Activated naive CD8-positive, alpha-beta T cell treated with anti-CD3 and anti-CD28 coated beads, Interleukin-2, amount 10 ng/mL, durations not matched to agents 7 days and 5 days (primary cell): ENCODE data around the gene PIGS. TPM values are rescaled to one million over a fixed set of nuclear protein-coding genes. Genes with fewer than 3 reads are reported as not detected.

Source experiments
- ATAC-seq: fragments of 150-1000 bp; cut with Tn5 transposase; one replicate; pipeline ENCODE4 v1.10.0; 2021; ENCODE audit warnings: low read depth, moderate library complexity
- POLR2A ChIA-PET: fragments of 350-600 bp; sonication (Branson Sonifier 250); formaldehyde crosslinking; loops from one replicate; lab custom pipeline; 2021; ENCODE audit warnings: antibody characterized with exemption; lab: Charles Lee
- DNase-seq: peaks from one replicate; pipeline ENCODE4 v3.0.0; 2021
- H3K27ac Mint-ChIP-seq: one replicate; pipeline ENCODE4 v1.8.0; 2022; ENCODE audit warnings: mild to moderate bottlenecking, mixed read lengths
- H3K27me3 Mint-ChIP-seq: one replicate; pipeline ENCODE4 v1.8.0; 2022; ENCODE audit warnings: mild to moderate bottlenecking, moderate library complexity, mixed read lengths
- H3K36me3 Mint-ChIP-seq: one replicate; pipeline ENCODE4 v1.8.0; 2021; ENCODE audit warnings: mild to moderate bottlenecking, mixed read lengths
- H3K4me1 Mint-ChIP-seq: one replicate; pipeline ENCODE4 v1.8.0; 2021; ENCODE audit warnings: mixed read lengths
- H3K4me3 Mint-ChIP-seq: one replicate; pipeline ENCODE4 v1.8.0; 2022; ENCODE audit warnings: mild to moderate bottlenecking, moderate library complexity, mixed read lengths
- H3K9me3 Mint-ChIP-seq: one replicate; pipeline ENCODE4 v1.8.0; 2021; ENCODE audit warnings: mixed read lengths
- total RNA-seq, 2 experiments: library from RNA; stranded (reverse); gene quantifications; one replicate each; pipeline ENCODE4 v1.2.3, GENCODE V29; 2021

PIGS gene
- total RNA-seq, 2 experiments from 2014 or later: 60.5 to 63.1 TPM

DNA sequence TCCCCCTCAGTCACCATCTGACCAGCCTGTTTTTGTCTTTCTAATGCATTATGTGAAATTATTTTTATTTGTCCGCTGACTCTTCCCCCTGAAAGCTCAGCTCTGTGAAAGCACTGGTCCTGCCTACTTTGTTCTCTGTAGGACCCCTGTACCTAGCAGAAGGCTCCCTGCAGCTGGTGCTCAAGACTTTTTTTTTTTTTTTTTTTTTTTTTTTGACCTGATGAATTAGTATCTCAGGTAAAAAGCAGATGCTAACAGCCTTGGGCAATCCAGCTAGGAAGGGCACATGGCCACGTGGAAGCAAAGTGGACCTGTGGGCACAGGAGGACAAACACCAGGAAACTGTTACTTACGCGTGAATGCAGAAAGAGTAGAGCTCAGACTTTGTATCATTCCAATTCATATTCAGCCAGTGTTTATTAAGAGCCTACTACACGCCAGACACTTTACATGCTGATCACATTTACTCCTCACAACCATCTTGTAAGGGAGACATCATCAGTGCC, 18.3 kb downstream of the PIGS start:
- H3K36me3 Mint-ChIP-seq: peaks cover 19% of the 10 kb centered on the region
- POLR2A ChIA-PET: interaction anchor here (0.6 kb wide), 1 partner anchor 278 kb away, joined by 3 read pairs; no protein-coding TSS in a partner anchor
- H3K4me3 Mint-ChIP-seq: peak overlapping the region; percentile 81

DNA sequence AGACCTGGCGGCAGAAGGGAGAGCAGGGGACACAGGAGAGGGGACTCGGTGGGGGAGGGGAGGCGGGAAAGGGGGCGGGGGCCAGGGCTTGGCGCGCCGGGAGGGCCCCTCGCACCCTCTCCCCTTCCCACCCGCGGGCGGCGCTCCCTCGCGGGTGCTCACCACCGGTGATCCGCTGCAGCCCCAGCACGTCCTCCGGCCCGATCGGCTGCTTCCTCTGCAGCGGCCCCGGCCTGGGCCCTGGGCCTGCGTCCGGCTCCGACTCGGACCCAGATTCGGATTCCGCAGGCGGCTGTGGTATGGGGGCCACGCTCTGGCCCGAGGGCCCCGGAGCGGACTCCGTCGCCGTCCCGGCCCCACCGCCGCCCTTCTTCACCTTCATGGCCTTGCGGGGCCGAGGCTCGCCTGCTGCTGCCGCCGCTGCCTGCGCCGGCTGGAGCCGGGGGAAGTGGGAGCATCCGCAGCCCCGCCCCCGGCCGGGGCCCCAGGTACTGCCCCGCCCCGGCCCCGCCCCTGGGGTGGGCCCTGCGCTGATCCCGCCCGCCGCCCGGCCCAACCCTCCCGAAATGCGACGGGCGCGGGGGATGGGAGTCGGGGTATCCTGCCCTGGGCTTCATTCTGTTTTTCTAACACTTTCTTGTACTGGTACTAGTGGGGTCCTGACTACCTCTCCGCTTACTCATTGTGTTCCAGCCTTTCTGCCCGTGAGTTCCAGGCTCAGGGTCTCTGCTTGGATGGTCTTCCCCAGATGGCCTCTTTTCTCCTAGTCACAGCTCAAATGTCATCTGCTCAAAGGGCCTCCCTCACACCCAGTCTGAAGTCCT, 18.9 kb downstream of the PIGS start, which contains the start of gene UNC119:
Gene UNC119 (minus strand): TSS at position 449 of the 824 bp plus-strand sequence. CDS start 67 bp downstream, at position 382.
- POLR2A ChIA-PET: interaction anchor here (3.1 to 3.8 kb wide), 2 partner anchors 19 to 24 kb away, joined by 14 to 33 read pairs; partner anchors contain the start of genes ALDOC and PIGS
- Mint-ChIP-seq H3K4me1 (peaks cover 46% of the 10 kb centered on the region), H3K36me3 (peaks cover 19% of the 10 kb centered on the region)

More for the DNA sequence above, 18.3 kb downstream of the PIGS start:
- Mint-ChIP-seq H3K4me1 (peaks cover 42% of the 10 kb centered on the region), H3K27me3 (no peaks in the 10 kb centered on the region), H3K27ac (no peak overlapping the region), H3K9me3 (no peaks in the 10 kb centered on the region)
- ATAC-seq (no peak), DNase-seq (no peak)

DNA sequence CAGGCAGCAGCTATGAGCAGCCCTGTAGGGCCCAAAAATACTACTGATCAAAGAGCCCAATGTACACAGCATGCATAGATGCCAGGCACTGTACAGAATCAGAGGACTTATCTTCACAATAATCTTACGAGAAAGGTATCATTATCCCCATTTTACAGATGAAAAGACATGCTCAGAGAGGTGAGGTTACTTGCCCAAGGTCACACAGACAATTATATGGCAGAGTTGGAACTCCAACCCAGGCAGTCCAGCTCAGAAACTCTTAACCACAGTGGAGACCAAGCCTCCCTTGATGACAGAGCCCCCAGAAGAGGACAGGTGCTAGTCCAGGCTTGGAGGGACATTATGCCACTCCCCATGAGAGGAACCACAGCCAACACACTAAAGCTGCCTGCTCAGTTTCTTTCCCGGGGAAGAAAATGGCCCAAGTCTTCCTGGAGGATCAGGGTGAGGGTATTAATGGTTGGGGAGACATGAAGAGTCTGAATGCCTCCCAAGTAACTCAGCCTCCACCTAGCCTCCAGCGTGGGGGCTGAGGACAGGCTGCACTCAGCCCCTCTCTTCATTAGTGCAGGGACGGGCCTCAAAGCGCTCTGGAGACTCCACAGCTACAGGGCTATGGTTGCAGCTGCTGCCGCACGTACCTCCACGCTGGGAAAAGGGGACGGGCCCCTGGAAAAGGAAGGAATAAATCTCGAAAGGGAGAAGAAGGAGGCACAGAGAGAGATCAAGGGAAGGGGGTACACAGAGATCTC, 19.7 kb downstream of the PIGS start:
- peak overlapping the region; percentile 92 for H3K27ac Mint-ChIP-seq
- H3K36me3 Mint-ChIP-seq: peaks cover 16% of the 10 kb centered on the region
- H3K4me1 Mint-ChIP-seq: peaks cover 46% of the 10 kb centered on the region
- no peaks in the 10 kb centered on the region for H3K27me3 Mint-ChIP-seq
- ATAC-seq: no peak
- no peak for DNase-seq
- no peaks in the 10 kb centered on the region for H3K9me3 Mint-ChIP-seq
- H3K4me3 Mint-ChIP-seq: peak overlapping the region; percentile 96
- POLR2A ChIA-PET: interaction anchor here (3.1 to 3.8 kb wide), 2 partner anchors 20 to 25 kb away, joined by 14 to 33 read pairs; partner anchors contain the start of genes ALDOC and PIGS

More for the DNA sequence above, 18.9 kb downstream of the PIGS start, which contains the start of gene UNC119:
- no peaks in the 10 kb centered on the region for H3K27me3 Mint-ChIP-seq
- H3K9me3 Mint-ChIP-seq: no peaks in the 10 kb centered on the region
- peak within 1 kb of the TSS; percentile 92 for H3K27ac Mint-ChIP-seq
- peak; percentile 60 for ATAC-seq
- peak; percentile 91 for DNase-seq
- H3K4me3 Mint-ChIP-seq: peak within 1 kb of the TSS; percentile 96

DNA sequence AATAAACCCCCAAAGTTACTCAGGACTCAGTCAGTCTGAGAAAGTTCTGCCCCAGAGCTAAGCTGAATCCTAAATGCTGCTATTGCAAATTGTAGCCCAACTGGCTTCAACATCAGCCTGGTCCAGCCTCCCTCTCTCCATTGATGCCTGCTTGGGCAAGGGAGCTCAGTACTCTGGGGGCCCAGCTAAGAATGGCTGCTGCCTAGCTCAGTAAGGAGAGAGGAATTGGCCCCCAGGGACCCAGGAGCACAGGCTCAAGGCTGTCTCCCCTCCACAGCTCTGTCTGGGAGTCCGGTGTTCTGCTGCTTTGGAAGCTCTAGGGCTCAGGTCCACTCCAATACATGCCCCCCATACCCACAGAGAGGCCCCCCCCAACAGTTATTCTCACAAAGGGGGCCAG, 20.5 kb downstream of the PIGS start:
- Mint-ChIP-seq H3K36me3 (peaks cover 13% of the 10 kb centered on the region), H3K4me1 (peaks cover 46% of the 10 kb centered on the region), H3K4me3 (peak overlapping the region; percentile 96), H3K27me3 (no peaks in the 10 kb centered on the region), H3K27ac (peak overlapping the region; percentile 92), H3K9me3 (no peaks in the 10 kb centered on the region)
- POLR2A ChIA-PET: interaction anchor here (3.1 to 3.8 kb wide), 2 partner anchors 20 to 26 kb away, joined by 14 to 33 read pairs; partner anchors contain the start of genes ALDOC and PIGS
- DNase-seq (no peak), ATAC-seq (no peak)

DNA sequence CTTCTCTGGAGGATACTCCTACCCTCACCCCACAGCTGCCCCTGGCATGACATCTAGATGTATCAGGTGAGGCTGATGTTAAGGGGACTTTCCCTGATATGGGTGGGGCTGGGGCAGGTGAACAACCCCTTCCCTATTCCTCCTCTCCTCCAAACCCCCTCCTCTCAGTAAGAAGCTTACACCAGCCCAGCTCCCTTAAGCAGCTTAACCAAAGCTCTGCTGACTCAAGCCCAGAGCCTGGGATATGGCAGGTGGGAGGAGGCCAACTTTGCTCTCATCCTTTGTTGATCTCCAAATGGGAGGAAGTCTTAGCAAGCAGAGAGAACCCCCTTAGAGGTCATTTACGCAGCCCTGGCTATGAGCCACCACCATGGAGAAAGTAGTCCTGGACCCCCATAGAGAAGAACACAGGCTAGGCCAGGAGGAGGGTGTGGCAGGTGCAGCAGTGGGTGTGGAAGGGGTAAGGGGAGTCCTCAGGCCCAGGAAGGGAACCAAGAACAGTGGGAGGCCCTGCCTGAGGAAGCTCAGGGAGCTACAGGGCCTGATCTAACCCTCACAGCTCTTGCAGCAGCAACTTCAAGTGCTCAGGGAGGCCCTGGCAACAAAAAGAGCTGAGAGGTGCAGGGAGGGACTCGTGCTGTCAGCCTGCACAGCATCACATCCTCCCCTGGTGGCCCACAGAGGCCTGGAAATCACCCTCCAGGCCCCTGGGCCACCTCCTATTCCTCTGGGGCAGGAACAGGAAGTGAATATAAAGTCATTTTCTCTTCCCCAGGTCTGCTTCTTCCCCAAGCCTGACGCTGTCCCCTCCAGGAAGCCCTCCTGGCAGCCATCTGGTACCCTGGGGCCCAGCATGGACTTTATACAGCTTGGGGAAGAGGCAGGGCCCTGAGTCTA, 21.8 kb downstream of the PIGS start:
- POLR2A ChIA-PET: interaction anchor here (1.0 to 3.8 kb wide), 6 partner anchors 22 to 192 kb away, joined by 3 to 33 read pairs (median 4); partner anchors contain the start of genes ALDOC, PIGS and POLDIP2

DNA sequence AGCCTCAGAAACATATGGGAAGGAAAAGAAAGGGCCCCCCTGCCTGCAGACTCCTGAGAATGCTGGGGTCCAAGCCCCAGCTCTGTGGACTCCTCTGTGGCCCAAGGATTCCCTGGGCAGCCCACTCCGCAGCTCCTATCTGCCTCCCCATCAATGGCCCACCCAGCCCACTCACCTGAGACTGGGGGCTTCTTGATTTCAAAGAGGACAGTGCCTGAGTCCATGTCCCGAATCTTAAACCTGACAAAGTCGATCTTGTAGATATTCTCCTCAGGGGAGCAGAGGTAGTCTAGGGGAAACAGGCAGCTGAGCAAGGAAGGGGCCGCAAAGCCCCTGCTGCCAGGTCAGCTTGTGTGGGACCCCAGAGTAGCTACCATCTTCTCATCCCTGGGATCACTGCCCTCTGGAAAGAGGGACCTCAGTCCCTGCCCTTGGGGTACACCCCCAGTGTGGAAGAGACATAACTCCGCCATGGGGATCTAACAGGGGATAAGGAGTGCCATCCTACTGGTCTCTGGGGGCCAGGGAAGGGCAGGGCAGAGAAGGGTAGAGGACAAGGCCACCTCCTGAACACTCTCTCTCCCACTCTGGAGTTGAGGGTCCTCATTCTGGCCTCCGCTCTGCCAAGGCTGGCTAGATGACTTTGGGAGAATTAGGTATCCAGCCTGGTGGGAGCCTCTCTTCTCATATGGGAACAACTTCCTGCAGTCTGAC, 22.8 kb downstream of the PIGS start:
- no peak for DNase-seq
- Mint-ChIP-seq H3K27ac (peak overlapping the region; percentile 92), H3K9me3 (no peaks in the 10 kb centered on the region), H3K36me3 (peaks cover 2% of the 10 kb centered on the region), H3K27me3 (no peaks in the 10 kb centered on the region), H3K4me3 (peak overlapping the region; percentile 96), H3K4me1 (peaks cover 47% of the 10 kb centered on the region)
- POLR2A ChIA-PET: interaction anchor here (0.9 to 3.8 kb wide), 6 partner anchors 22 to 191 kb away, joined by 3 to 33 read pairs (median 3); partner anchors contain the start of genes ALDOC, PIGS and POLDIP2
- no peak for ATAC-seq

More for the DNA sequence above, 21.8 kb downstream of the PIGS start:
- DNase-seq (peak; percentile 66), ATAC-seq (peak; percentile 82)
- no peaks in the 10 kb centered on the region for H3K27me3 Mint-ChIP-seq
- no peaks in the 10 kb centered on the region for H3K9me3 Mint-ChIP-seq
- peak overlapping the region; percentile 92 for H3K27ac Mint-ChIP-seq
- peaks cover 47% of the 10 kb centered on the region for H3K4me1 Mint-ChIP-seq
- H3K4me3 Mint-ChIP-seq: peak overlapping the region; percentile 96
- H3K36me3 Mint-ChIP-seq: peaks cover 10% of the 10 kb centered on the region

DNA sequence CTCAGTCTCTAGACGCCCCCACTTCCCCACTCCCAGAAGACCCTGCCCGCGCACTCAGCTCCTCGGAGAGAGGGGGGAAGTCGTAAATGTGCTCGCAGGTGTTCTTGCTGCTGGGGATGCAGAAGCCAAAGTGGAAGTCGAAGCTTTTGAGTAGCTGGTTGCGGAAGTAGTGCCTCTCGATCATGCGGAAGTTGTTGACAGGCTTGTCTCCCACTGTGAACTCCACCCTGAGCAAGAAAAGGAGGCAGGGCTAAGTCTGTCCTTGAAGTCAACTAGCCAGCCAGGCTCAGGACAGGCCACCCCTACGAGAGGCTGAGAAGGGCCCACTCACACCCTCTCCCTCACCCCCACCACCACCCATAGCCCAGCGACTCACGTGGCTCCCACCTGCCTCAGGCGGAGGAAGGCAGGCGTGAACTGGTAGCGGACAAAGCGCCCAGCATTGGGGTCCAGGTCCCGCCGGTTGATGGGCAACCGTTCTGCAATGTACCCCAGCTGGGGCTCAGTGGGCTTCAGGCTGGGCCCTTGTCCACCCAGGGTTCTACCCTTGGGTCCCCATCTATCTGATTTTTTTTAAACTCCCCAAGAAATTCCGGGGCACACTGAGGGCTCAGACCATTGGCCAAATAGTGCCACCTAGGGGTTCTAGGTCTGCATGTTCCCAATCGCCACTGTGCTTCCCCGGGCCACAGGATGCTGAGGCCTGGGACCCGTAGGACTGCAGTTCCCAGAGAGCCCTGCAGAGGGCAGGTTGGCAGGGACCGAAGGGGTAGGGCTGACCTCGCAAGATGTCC, 23.5 kb downstream of the PIGS start:
- DNase-seq (peak; percentile 73), ATAC-seq (peak; percentile 28)
- POLR2A ChIA-PET: interaction anchor here (0.5 to 2.1 kb wide), 5 partner anchors 23 to 745 kb away, joined by 3 to 6 read pairs (median 3); partner anchors contain the start of genes ALDOC, IFT20, PIGS and TNFAIP1
- Mint-ChIP-seq H3K4me3 (peak overlapping the region; percentile 46), H3K27me3 (no peaks in the 10 kb centered on the region), H3K9me3 (no peaks in the 10 kb centered on the region), H3K4me1 (peaks cover 46% of the 10 kb centered on the region), H3K36me3 (peaks cover 2% of the 10 kb centered on the region), H3K27ac (peak overlapping the region; percentile 92)

DNA sequence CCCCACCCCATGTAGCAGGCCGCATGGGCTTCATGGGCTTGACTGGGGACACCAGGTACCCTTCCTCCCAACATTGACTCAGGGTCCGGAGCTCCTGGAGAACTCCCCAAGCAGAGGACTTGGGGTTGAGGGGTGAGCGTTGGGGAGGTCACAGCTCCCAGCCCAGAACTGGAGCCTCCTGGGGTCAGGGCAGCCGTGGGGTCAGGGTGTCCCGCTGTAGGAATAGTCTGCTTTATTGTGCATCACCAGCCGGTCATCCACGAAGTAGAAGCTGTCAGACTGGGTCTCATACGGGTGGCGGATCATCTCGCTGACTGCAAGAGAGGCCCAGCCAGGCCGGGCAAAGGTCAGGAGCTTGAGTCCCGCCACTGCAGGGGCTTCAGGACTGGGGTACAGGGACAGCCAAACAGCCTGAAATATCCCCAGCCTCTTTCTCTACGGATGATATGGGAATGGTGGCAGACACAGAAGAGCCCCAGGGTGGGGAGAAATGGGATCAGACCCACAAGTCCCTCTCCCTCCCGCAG, 24.2 kb downstream of the PIGS start:
- DNase-seq (no peak), ATAC-seq (no peak)
- POLR2A ChIA-PET: interaction anchor here (0.5 to 2.1 kb wide), 4 partner anchors 24 to 745 kb away, joined by 3 to 6 read pairs (median 3); partner anchors contain the start of genes IFT20, PIGS and TNFAIP1
- H3K4me3 Mint-ChIP-seq: peak overlapping the region; percentile 46
- H3K27me3 Mint-ChIP-seq: no peaks in the 10 kb centered on the region
- H3K27ac Mint-ChIP-seq: peak overlapping the region; percentile 92
- H3K9me3 Mint-ChIP-seq: no peaks in the 10 kb centered on the region
- H3K4me1 Mint-ChIP-seq: peaks cover 43% of the 10 kb centered on the region
- peaks cover 2% of the 10 kb centered on the region for H3K36me3 Mint-ChIP-seq

DNA sequence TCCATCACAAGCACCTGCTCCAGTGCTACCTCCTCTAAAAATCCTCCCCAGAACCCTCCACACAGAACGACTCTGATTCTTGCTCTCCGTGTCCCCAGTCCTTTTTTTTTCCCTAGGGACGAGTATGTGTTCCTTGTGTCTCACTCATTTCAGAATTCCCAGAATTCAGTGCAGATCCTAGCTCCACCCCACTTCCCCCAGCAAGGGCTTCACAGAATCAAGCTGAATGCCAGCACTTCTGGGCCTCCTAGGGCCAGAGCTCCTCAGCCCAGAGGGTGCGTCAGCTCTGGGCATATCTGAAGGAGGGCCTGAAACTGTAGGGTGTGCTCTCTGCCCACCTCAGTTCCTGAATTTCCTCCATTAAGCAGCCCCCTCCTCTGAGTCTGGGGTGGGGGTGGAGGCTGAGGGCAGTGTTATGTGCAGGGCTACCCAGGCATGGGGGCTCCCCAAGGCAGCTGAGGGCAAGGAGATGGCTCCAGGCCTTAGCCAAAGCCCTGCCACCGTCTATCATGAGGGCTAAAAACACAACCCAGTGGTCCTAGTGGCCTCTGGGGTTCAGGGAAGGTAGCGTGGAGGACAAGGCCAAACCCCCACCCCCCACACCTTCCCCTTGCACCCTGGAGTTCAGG, 25.4 kb downstream of the PIGS start:
- Mint-ChIP-seq H3K4me3 (no peak overlapping the region), H3K27ac (peak overlapping the region; percentile 27), H3K4me1 (peaks cover 33% of the 10 kb centered on the region), H3K36me3 (no peaks in the 10 kb centered on the region), H3K9me3 (no peaks in the 10 kb centered on the region), H3K27me3 (no peaks in the 10 kb centered on the region)
- no peak for ATAC-seq
- POLR2A ChIA-PET: interaction anchor here (1.1 to 2.1 kb wide), 2 partner anchors 26 to 210 kb away, joined by 3 to 6 read pairs; partner anchors contain the start of genes IFT20, PIGS and TNFAIP1
- DNase-seq: no peak

DNA sequence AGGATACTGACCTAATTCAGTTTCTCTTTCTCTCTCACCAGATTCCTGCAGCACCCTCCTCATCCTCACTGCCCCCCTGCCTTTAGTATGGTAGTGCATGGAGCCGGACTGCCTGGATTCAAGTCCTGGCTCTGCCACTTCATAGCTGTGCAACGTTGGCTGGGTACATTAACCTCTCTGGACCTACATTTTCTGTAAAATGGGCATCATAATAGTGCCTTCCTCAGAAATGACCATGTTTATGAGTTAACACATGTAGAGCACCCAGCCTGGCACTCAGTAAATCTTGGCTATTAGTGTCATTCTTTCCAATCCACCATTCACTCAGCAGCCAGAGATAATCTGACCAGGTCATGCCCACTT, 26.2 kb downstream of the PIGS start:
- ATAC-seq: no peak
- Mint-ChIP-seq H3K36me3 (no peaks in the 10 kb centered on the region), H3K9me3 (no peaks in the 10 kb centered on the region), H3K27ac (no peak overlapping the region), H3K4me3 (no peak overlapping the region), H3K4me1 (peaks cover 27% of the 10 kb centered on the region), H3K27me3 (no peaks in the 10 kb centered on the region)
- DNase-seq: no peak
- POLR2A ChIA-PET: no interaction called here
